KMS-11 (cell line): ENCODE data around the gene KRT35.

Experiments used
- H2AFZ ChIP-seq: fragments of 200-600 bp; sonication (generic); 2 replicates; pipeline ENCODE4 v1.6.1; 2016; ENCODE audit warnings: antibody characterized with exemption, mixed run types, low read depth
- H3K27ac ChIP-seq: fragments of 200-600 bp; sonication (generic); 2 replicates; pipeline ENCODE4 v1.6.1; 2016; ENCODE audit warnings: mild to moderate bottlenecking, mixed run types
- H3K27me3 ChIP-seq: fragments of 200-600 bp; sonication (generic); 2 replicates; pipeline ENCODE4 v1.6.1; 2017; ENCODE audit warnings: mild to moderate bottlenecking, low read depth, mixed run types, moderate library complexity; ENCODE audit not compliant: insufficient read depth
- H3K36me3 ChIP-seq: fragments of 200-600 bp; sonication (generic); 2 replicates; pipeline ENCODE4 v1.6.1; 2017; ENCODE audit warnings: mild to moderate bottlenecking, mixed run types; ENCODE audit not compliant: insufficient read depth
- H3K4me1 ChIP-seq: fragments of 200-600 bp; sonication (generic); 2 replicates; pipeline ENCODE4 v1.6.1; 2016; ENCODE audit warnings: mild to moderate bottlenecking, low read depth, mixed run types; ENCODE audit not compliant: poor library complexity, severe bottlenecking
- H3K4me2 ChIP-seq: fragments of 200-600 bp; sonication (generic); 2 replicates; pipeline ENCODE4 v1.7.0; 2016; ENCODE audit warnings: mild to moderate bottlenecking, mixed run types
- H3K4me3 ChIP-seq: fragments of 200-600 bp; sonication (generic); IDR thresholded peaks from 2 replicates; pipeline ENCODE4 v1.6.1; 2017; ENCODE audit warnings: low read depth, low read length, mixed read lengths; ENCODE audit not compliant: insufficient read depth
- H3K79me2 ChIP-seq: fragments of 200-600 bp; sonication (generic); 2 replicates; pipeline ENCODE4 v1.6.1; 2016; ENCODE audit warnings: low read depth, mixed run types; ENCODE audit not compliant: insufficient read depth
- H3K9ac ChIP-seq: fragments of 200-600 bp; sonication (generic); 2 replicates; pipeline ENCODE4 v1.6.1; 2016; ENCODE audit warnings: mild to moderate bottlenecking, mixed run types
- H4K20me1 ChIP-seq: fragments of 200-600 bp; sonication (generic); 2 replicates; pipeline ENCODE4 v1.6.1; 2016; ENCODE audit warnings: mild to moderate bottlenecking, mixed run types; ENCODE audit not compliant: insufficient read depth
- CTCF ChIP-seq: fragments of 200-600 bp; sonication (generic); conservative IDR thresholded peaks from 2 replicates; pipeline ENCODE4 v1.6.1; 2017; ENCODE audit warnings: low read depth, mild to moderate bottlenecking, antibody characterized with exemption, low read length, moderate library complexity, mixed read lengths

The KRT35 gene

GRCh38 chr17:41453066-41453465 lies 27.9 kb downstream of the KRT35 start:
- no peaks in the 10 kb centered on the region for H3K79me2 ChIP-seq
- no peak overlapping the region for H3K4me2 ChIP-seq
- H3K36me3 ChIP-seq = no peaks in the 10 kb centered on the region
- H2AFZ ChIP-seq = no peak overlapping the region
- no peaks in the 10 kb centered on the region for H4K20me1 ChIP-seq
- H3K4me3 ChIP-seq = no peak overlapping the region
- TF ChIP-seq CTCF = no peak
- H3K27me3 ChIP-seq = no peaks in the 10 kb centered on the region
- H3K9ac ChIP-seq = no peak overlapping the region
- H3K27ac ChIP-seq = no peak overlapping the region
- no peaks in the 10 kb centered on the region for H3K4me1 ChIP-seq

GRCh38 chr17:41452281-41452680 lies 28.7 kb downstream of the KRT35 start:
- no peaks in the 10 kb centered on the region for H3K79me2 ChIP-seq
- H3K4me1 ChIP-seq = no peaks in the 10 kb centered on the region
- no peak overlapping the region for H3K9ac ChIP-seq
- no peak overlapping the region for H3K4me3 ChIP-seq
- no peaks in the 10 kb centered on the region for H3K36me3 ChIP-seq
- no peaks in the 10 kb centered on the region for H3K27me3 ChIP-seq
- H2AFZ ChIP-seq = no peak overlapping the region
- no peak overlapping the region for H3K27ac ChIP-seq
- no peak for TF ChIP-seq CTCF
- no peaks in the 10 kb centered on the region for H4K20me1 ChIP-seq
- H3K4me2 ChIP-seq = no peak overlapping the region

DNA sequence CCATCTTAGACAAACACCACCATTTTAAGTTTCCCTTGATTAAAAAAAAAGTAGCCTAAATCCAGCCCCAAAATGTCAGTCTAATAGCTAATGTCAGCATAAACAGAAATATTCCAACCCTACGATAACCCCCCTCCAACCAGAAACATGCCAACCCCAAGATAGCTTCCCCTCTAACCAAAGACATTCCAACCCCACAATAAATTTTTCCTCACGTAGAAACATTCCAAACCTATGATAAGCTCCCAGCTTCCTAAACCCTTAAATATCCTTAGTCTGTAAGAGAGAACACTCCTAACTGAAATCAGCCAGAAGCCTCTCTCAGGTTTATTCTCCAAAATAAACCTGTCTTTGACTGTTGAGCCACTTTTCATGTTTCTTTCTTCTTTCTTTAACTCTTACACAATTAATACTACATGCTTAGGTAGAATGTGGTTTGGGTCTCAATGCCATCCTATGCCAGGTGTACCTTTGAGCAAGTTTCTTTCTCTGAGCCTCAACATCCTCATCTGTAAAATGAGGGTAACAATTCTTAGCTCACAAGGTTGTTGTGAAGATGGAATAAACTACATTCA lies 29.7 kb downstream of the KRT35 start:
- H2AFZ ChIP-seq = no peak overlapping the region
- H3K9ac ChIP-seq = no peak overlapping the region
- no peaks in the 10 kb centered on the region for H3K4me1 ChIP-seq
- no peak overlapping the region for H3K27ac ChIP-seq
- no peak overlapping the region for H3K4me3 ChIP-seq
- no peaks in the 10 kb centered on the region for H4K20me1 ChIP-seq
- no peaks in the 10 kb centered on the region for H3K36me3 ChIP-seq
- no peaks in the 10 kb centered on the region for H3K79me2 ChIP-seq
- no peak overlapping the region for H3K4me2 ChIP-seq
- no peak for TF ChIP-seq CTCF
- no peaks in the 10 kb centered on the region for H3K27me3 ChIP-seq

GRCh38 chr17:41449008-41449407 lies 31.9 kb downstream of the KRT35 start:
- no peak overlapping the region for H3K4me3 ChIP-seq
- H3K27ac ChIP-seq = no peak overlapping the region
- no peak for TF ChIP-seq CTCF
- H3K27me3 ChIP-seq = no peaks in the 10 kb centered on the region
- no peak overlapping the region for H3K9ac ChIP-seq
- H3K4me1 ChIP-seq = no peaks in the 10 kb centered on the region
- H4K20me1 ChIP-seq = no peaks in the 10 kb centered on the region
- H3K79me2 ChIP-seq = no peaks in the 10 kb centered on the region
- no peak overlapping the region for H3K4me2 ChIP-seq
- H3K36me3 ChIP-seq = no peaks in the 10 kb centered on the region
- H2AFZ ChIP-seq = no peak overlapping the region

DNA sequence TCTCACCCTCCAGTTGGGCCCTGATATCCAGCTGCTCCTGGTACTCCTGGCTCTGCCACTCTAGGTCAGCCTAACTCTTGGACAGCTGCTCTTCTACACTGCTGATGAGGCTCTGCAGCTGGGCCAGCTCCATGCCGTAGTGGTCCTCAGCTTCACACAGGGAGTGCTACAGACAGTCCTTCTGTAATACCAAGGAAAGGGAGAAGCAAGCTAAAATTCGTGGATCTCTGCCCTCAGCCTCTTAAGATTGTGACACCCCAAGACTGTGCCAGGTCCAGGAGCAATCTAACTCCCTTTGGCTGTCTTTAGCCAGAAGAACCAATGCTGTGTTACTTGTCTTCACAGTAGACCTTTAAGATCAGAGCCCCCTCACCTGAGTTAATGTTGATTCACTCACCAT lies 32.4 kb downstream of the KRT35 start:
- Histone ChIP-seq H3K27me3 (no peaks in the 10 kb centered on the region), H2AFZ (no peak overlapping the region), H3K4me1 (no peaks in the 10 kb centered on the region)

More for the DNA sequence above, 32.4 kb downstream of the KRT35 start:
- Histone ChIP-seq H3K36me3 (no peaks in the 10 kb centered on the region), H3K27ac (no peak overlapping the region), H3K4me3 (no peak overlapping the region), H3K79me2 (no peaks in the 10 kb centered on the region), H3K9ac (no peak overlapping the region), H4K20me1 (no peaks in the 10 kb centered on the region), H3K4me2 (no peak overlapping the region)
- TF ChIP-seq CTCF = no peak
